GM19452 (cell line): ENCODE data around the gene RAB6B.

Experiments used
- ATAC-seq: cut with Tn5 transposase; IDR thresholded peaks from one replicate; pipeline ENCODE4 v1.9.1; 2021; ENCODE audit not compliant: unreplicated experiment

RAB6B gene

DNA sequence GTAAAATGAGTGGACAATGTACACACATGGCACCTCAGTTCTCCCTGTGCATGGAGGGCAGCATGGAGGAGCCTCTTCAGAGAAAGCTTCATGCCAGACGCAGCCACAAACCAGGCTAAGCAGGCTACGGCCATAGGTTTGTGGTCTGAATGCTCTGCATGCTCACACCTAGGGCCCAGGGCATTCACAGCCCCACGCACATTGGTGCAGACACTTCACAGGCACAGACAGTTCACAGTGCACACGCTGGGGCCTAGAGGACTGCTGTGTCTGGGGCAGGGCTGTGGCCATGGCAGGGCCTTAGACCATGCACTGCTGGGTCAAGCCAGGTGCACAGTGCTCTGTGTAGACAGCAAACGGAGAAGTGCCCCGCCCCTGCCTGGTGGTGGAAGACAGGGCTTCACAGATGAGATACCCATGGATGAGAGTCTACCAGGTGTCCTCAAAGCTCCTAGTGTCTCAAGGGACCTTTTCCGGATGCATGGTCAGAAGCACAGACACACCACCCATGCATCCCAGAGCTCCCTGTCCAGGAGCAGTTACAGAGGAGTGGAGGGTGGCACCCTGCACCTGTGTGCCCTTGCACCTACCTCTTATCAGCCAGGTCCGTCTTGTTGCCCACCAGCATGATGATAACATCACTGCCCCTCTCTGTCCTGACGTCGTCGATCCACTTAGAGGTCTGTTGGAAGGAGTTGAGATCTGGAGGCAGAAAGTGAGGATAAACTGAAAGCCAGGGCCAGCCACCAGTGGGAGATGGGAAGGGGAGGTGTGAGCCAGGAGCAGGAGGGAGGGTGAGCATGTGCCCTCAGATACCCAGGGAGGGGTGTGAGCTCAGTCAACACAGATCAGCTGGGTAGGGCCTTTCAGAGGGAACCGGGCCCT is 56.5 kb downstream of the RAB6B start:
- no peak for ATAC-seq

- no peak for ATAC-seq
These were observed 57.3 kb downstream of the RAB6B start for GRCh38 chr3:133838296-133838789.

DNA sequence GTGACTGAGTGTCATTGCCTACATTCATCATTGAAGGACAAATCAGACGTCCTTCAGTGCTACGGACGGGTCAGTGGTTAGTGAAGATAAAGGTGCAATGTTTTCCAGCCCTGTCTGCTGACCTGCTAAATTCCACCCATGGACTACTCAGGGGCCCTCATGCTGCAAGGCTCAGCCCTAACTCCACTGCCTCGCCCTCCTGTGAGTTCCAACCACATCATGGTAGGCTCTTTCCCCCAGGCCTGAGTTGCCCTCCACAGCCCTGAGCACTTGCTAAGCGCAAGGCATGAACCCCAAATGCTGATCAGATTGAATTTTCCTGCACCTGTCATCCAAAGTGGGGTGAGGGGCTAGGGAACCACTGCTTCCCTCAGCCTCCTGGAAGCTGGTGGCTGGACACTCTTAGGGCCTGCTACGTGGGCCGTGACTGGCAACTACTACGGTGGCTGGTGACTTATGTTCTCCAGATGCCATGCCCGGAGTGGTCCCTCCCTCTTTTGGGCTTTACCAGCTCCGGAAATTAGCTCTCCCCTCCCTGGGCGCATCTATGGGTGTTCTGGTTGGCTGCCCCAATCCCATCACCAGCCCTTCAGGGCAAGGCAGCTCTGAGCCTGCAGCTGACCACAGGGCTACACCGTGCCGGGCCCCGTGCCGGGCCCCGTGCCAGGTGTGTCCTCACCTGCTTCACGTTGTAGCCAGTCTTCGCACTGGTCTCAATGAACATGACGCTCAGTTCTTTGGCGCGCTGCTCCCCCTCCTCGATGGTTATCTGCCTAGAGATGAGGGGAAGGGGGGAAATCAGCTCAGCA is 58.0 kb downstream of the RAB6B start:
- no peak for ATAC-seq

- ATAC-seq: no peak
These were observed 59.1 kb downstream of the RAB6B start for GRCh38 chr3:133836497-133837158.

GRCh38 chr3:133835961-133836360 is 59.7 kb downstream of the RAB6B start:
- ATAC-seq: no peak

- no peak for ATAC-seq
These were observed 60.3 kb downstream of the RAB6B start for GRCh38 chr3:133835418-133835743.

DNA sequence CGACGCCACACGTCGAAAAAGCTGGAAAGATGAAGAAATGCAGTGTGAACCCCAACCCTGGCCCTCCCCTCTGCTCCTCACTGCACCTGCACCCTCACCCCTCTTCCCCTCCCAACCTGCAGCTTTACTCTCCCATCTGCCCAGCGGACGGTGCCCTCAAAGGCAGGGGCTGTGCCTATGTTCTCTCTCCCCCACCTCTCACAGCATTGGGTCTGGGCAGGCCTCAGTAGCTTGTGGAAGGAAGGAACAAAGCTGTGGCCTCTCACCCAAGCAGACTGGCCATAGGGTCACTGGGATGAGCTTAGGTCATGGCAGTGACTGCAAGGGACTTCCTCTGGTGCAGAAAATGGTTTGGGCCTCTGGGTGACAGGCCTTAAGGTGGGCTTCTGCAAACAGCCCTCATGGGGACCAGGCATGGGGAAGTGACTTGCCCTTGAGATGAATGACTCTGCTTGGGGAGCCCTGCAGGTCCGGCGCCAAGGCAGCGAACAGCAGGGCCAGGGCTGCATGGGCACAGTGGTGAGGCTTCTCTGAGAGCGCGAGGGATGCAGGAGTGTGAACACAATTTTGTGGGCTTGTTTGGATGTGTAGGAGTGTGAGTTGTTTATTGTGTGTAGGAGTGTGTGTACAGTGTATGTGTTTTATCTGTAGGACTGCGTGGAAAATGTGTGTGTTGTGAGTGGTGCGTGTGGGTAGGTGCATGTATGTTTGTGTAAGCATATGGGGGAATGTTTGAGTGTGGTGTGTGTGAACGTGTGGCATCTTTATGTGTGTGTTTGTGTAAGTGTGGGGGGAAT is 60.9 kb downstream of the RAB6B start:
- ATAC-seq: no peak

DNA sequence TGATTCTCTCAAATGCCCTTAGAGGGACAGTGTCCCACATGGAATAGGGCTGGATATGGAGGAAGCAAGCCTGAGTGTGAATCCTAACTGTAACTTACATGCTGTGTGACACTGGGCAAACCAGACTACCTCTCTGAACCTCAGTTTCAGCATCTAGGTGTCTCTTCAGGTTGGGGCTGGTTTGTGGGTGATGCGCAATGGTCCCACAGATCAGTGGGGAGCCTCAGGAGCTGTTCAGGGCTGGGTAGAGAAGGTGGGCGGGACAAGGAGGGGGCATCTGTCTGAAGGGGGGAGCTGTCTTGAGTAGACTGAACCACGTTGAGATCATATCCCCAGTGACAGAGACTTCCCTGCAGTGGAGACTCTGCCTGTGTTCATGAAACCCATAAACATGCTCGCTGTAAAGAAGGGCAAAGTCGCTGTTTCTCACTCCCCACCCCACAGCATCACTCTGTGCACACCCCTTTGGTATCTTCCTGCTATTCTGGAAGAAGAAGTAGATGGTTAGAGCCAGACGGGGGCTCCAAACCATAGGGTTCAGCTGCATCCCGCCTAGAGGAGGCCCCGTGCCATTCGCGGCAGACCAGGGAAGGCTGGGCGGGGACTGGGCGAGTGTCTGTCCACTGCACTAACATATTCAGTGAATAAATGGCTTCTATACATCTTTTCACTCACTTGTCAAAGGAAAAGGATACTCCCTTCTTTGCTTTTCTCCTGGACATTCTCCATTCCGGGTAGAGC is 61.6 kb downstream of the RAB6B start:
- no peak for ATAC-seq

- ATAC-seq: no peak
These were observed 62.4 kb downstream of the RAB6B start for GRCh38 chr3:133833267-133833666.

DNA sequence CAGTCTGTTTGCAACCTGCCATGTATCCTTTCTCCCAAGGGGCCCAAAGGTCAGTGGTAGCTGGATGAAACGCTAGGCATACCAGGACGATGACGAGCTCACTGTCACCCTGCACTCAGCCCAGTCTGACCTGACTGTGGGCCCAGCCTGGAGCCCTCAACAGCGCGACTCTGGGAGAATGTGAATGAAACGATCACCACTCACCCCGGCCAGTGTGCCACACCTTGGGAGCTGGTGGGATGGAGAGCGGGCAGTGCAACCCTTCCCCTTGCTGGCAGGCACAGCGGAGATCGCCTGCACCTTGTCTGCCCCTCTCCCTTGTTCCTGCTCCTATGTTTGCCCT is 62.9 kb downstream of the RAB6B start:
- ATAC-seq: no peak

- no peak for ATAC-seq
These were observed 63.5 kb downstream of the RAB6B start for GRCh38 chr3:133831966-133832801.

- no peak for ATAC-seq
These were observed 65.6 kb downstream of the RAB6B start for GRCh38 chr3:133830071-133830470.

DNA sequence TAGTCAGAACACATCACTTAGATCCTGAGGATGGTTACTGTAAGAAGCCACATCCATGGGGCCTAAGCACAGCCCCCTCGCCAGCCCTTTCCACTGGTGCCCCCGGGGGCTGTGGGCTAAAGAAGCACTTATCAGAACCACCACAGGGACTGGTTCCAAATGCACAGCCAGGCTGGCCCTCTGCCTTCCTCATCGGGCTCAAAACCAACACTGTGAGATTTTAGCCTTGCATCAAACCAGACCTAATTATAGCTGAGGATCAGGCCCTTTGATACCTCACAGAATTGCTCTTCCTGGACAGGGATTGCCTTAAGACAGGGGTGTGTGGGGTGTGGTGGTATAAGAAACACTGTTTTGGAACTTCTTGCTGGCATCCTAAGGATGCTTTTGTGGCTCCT is 66.4 kb downstream of the RAB6B start:
- no peak for ATAC-seq

GRCh38 chr3:133828576-133829309 is 66.9 kb downstream of the RAB6B start:
- ATAC-seq: no peak

- no peak for ATAC-seq
These were observed 68.0 kb downstream of the RAB6B start for GRCh38 chr3:133827684-133828083.

GRCh38 chr3:133827136-133827535 is 68.5 kb downstream of the RAB6B start:
- no peak for ATAC-seq

DNA sequence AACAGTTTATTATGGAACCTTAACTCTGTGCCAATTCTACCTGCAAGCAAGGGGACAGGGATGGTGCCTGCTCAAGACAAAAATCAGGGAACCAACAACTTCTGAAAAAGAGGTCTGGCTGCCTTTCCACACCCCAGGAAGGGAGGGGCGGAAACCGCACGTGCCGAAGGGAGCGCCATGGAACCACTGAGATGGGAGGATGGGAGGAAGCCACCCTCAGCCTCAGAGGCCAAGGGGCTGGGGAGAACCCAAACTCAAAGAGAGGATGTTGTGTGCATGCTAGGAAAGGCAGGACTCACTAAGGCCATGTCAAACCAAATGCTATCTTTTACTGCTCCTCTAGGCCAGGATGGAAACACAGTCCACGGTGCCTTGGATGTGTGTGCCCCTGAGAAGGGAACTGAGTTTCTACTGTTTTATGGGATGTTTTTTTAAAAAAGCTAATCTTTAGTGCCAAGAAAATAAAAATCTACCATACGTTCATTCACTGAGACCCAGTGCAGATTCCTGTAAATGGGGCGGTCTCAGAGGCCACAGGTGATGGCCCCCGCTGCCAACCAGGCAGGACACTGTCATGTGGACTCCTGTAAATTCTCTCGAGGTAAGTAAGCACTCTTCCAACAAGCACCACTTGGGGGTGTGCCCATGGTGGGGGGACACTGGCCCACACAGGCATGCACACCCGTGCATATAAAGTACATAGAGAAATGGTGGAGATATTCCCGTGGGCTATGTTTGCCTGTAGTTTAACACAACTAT is 69.5 kb downstream of the RAB6B start:
- no peak for ATAC-seq

GRCh38 chr3:133824961-133825485 is 70.7 kb downstream of the RAB6B start:
- ATAC-seq: no peak
